Panc1 (cell line): ENCODE measurements around the gene TNFRSF25. TPM values are rescaled to one million over a fixed set of nuclear protein-coding genes. Genes with fewer than 3 reads are reported as not detected.

Experiments
- ATAC-seq: fragments of 200-7000 bp; cut with Tn5 transposase; 2 replicates; pipeline ENCODE4 v1.9.1; 2020; ENCODE audit warnings: mild to moderate bottlenecking, moderate library complexity
- BruUV-seq: library from RNA; stranded (reverse); fragments of 400-500 nt; replicated peaks from 2 replicates; lab custom pipeline; 2021; lab: Mats Ljungman, UMichigan
- CTCF ChIA-PET: fragments of 300-600 bp; sonication (Branson Sonifier 250); formaldehyde crosslinking; loops from one replicate; lab custom pipeline; 2022; ENCODE audit warnings: antibody characterized with exemption; lab: Charles Lee
- POLR2A ChIA-PET: fragments of 300-600 bp; sonication (Branson Sonifier 250); formaldehyde crosslinking; loops from one replicate; lab custom pipeline; 2022; ENCODE audit warnings: antibody characterized with exemption; lab: Charles Lee
- DNase-seq: peaks from one replicate; pipeline ENCODE4 v3.0.0-alpha.2; 2010; ENCODE audit warnings: low read depth, low spot score
- H3K27ac ChIP-seq: 2 replicates; pipeline ENCODE4 v1.5.1; 2011; ENCODE audit warnings: mild to moderate bottlenecking, low read length, inconsistent platforms
- H3K27me3 ChIP-seq: fragments of 200-500 bp; sonication (Bioruptor generic); 2 replicates; pipeline ENCODE4 v1.6.0; 2014; ENCODE audit warnings: low read length, inconsistent platforms; ENCODE audit not compliant: control insufficient read depth, insufficient read depth
- H3K36me3 ChIP-seq: fragments of 200-500 bp; sonication (Bioruptor generic); 2 replicates; pipeline ENCODE4 v1.5.1; 2014; ENCODE audit warnings: inconsistent platforms, mild to moderate bottlenecking, low read length, moderate library complexity; ENCODE audit not compliant: control insufficient read depth, insufficient read depth
- H3K4me1 ChIP-seq: 2 replicates; pipeline ENCODE4 v1.5.1; 2011; ENCODE audit warnings: inconsistent platforms, mild to moderate bottlenecking, low read length, moderate library complexity; ENCODE audit not compliant: control insufficient read depth, insufficient read depth
- H3K4me3 ChIP-seq, 2 experiments: 2 replicates each; pipeline ENCODE4 v1.5.1; 2011 to 2012; ENCODE audit warnings: low read depth in 2 of 2, low read length in 2 of 2, mild to moderate bottlenecking in 2 of 2, inconsistent platforms in 1 of 2, moderate library complexity in 1 of 2
- H3K9me3 ChIP-seq: fragments of 200-500 bp; sonication (Bioruptor generic); 2 replicates; pipeline ENCODE4 v1.5.1; 2014; ENCODE audit warnings: low read depth, mild to moderate bottlenecking, inconsistent platforms, low read length, moderate library complexity; ENCODE audit not compliant: control insufficient read depth, insufficient read depth
- POLR2AphosphoS5 ChIP-seq: IDR thresholded peaks from 2 replicates; pipeline ENCODE4 v1.6.1; 2012; ENCODE audit warnings: mild to moderate bottlenecking, low read depth, low read length, moderate library complexity
- REST ChIP-seq, 2 experiments: IDR thresholded peaks; 2 replicates each; pipeline ENCODE4 v1.6.1; 2011 to 2012; ENCODE audit warnings: low read depth in 2 of 2, control low read depth in 1 of 2, low read length in 1 of 2, mild to moderate bottlenecking in 1 of 2, moderate library complexity in 1 of 2; ENCODE audit not compliant: insufficient read depth in 1 of 2
- SIN3A ChIP-seq: IDR thresholded peaks from 2 replicates; pipeline ENCODE4 v1.6.1; 2012; ENCODE audit warnings: low read depth, mild to moderate bottlenecking, low read length, moderate library complexity, borderline replicate concordance; ENCODE audit not compliant: insufficient read depth
- TCF7L2 ChIP-seq: IDR thresholded peaks from 2 replicates; pipeline ENCODE4 v1.6.1; 2011; ENCODE audit warnings: mild to moderate bottlenecking, low read depth, low read length, inconsistent platforms
- in situ Hi-C: cut with HindIII; loops from 2 replicates; pipeline ENCODE4 v1.10.0; 2016; ENCODE audit warnings: low sequenced_read_pairs, low pct_unique_long_range_greater_than_20kb
- intact Hi-C: fragments of 100-400 bp; cut with micrococcal nuclease; formaldehyde crosslinking; loops from one replicate; pipeline ENCODE4 v1.10.0; 2022; ENCODE audit not compliant: unreplicated experiment
- total RNA-seq: library from RNA; stranded (reverse); gene quantifications from one replicate; pipeline ENCODE4 v1.2.1, GENCODE V29; 2021; ENCODE audit not compliant: unreplicated experiment
- TF ChIP-seq, protein P1 (sequence below): fragments of 450-650 bp; IDR thresholded peaks from 2 replicates; pipeline ENCODE4 v1.5.1; 2017; ENCODE audit warnings: mild to moderate bottlenecking

Gene TNFRSF25
- total RNA-seq, 1 experiment from 2014 or later = 7.0 TPM

- BruUV-seq = no TSS peak
- TF ChIP-seq, protein P1, sequence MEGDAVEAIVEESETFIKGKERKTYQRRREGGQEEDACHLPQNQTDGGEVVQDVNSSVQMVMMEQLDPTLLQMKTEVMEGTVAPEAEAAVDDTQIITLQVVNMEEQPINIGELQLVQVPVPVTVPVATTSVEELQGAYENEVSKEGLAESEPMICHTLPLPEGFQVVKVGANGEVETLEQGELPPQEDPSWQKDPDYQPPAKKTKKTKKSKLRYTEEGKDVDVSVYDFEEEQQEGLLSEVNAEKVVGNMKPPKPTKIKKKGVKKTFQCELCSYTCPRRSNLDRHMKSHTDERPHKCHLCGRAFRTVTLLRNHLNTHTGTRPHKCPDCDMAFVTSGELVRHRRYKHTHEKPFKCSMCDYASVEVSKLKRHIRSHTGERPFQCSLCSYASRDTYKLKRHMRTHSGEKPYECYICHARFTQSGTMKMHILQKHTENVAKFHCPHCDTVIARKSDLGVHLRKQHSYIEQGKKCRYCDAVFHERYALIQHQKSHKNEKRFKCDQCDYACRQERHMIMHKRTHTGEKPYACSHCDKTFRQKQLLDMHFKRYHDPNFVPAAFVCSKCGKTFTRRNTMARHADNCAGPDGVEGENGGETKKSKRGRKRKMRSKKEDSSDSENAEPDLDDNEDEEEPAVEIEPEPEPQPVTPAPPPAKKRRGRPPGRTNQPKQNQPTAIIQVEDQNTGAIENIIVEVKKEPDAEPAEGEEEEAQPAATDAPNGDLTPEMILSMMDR = no peak
- no peak for TF ChIP-seq SIN3A
- no peak for TF ChIP-seq TCF7L2
- TF ChIP-seq POLR2AphosphoS5 = no peak
- H3K9me3 ChIP-seq = no peaks in the 10 kb centered on the region
- no peak overlapping the region for H3K27ac ChIP-seq
- DNase-seq = no peak
- CTCF ChIA-PET = interaction anchor here (1.0 kb wide), 1 partner anchor 13 kb away, joined by 10 read pairs; no protein-coding TSS in a partner anchor
- in situ Hi-C loops = no loop called here
- ATAC-seq = no peak
- H3K27me3 ChIP-seq = no peaks in the 10 kb centered on the region
- peaks cover 27% of the 10 kb centered on the region for H3K4me1 ChIP-seq
- H3K4me3 ChIP-seq = no peak overlapping the region
- POLR2A ChIA-PET = no interaction called here
- intact Hi-C loops = no loop called here
- no peaks in the 10 kb centered on the region; the same call in 1 of the 2 replicates for H3K36me3 ChIP-seq
Measured at GRCh38 chr1:6487804-6488484, 22.0 kb upstream of the TNFRSF25 start.

DNA sequence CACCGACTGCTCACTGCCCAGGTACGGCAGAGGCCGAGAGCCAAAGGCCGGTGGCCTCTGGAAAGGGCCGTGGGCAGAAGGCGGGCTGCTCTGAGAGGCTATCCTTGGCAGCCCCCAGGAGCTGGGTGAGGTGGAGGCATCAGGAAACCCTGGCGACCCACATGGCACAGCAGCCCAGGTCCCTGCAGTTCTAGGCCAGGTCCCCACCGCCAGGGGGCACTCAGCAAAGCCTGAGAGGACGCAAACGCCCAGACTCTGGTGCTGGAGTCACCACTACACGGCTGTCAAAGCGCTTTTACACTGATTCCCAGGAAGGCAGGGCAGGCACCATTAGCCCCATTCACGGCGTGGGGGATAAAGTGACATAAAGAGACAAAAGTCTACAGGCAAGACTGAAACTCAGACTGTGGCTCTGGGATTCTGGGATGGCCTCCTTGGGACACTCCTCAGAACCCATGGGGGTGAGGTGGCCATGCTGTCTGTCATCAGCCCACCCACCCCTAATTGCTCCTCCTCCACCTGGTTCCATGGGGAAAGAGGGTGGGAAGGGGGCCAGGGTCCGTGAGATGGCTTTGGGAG lies 20.5 kb upstream of the TNFRSF25 start:
- TF ChIP-seq, protein P1 = peak; percentile 96
- TF ChIP-seq REST (IDR thresholded peaks at IDR 0.05; ENCODE audit: insufficient read depth in 1 of 2, low read depth in 2 of 2, low read length in 1 of 2) = no peak
- Histone ChIP-seq H3K9me3 (no peaks in the 10 kb centered on the region), H3K4me3 (no peak overlapping the region), H3K27ac (no peak overlapping the region), H3K4me1 (peaks cover 20% of the 10 kb centered on the region), H3K27me3 (no peaks in the 10 kb centered on the region), H3K36me3 (no peaks in the 10 kb centered on the region; the same call in 1 of the 2 replicates)
- POLR2A ChIA-PET = no interaction called here
- intact Hi-C loops = no loop called here
- no peak for DNase-seq
- CTCF ChIA-PET = interaction anchor here (0.8 kb wide), 1 partner anchor 33 kb away, joined by 3 read pairs; no protein-coding TSS in a partner anchor
- in situ Hi-C loops = no loop called here
- ATAC-seq = peak; percentile 81
- no TSS peak for BruUV-seq
